NCI-H2196 (cell line): Measurements from ENCODE around the gene SPEG.

ENCODE experiments used
- DNase-seq: peaks from one replicate; lab custom pipeline; 2025; ENCODE audit not compliant: unreplicated experiment; lab: John Stamatoyannopoulos, UW

Gene SPEG

DNA sequence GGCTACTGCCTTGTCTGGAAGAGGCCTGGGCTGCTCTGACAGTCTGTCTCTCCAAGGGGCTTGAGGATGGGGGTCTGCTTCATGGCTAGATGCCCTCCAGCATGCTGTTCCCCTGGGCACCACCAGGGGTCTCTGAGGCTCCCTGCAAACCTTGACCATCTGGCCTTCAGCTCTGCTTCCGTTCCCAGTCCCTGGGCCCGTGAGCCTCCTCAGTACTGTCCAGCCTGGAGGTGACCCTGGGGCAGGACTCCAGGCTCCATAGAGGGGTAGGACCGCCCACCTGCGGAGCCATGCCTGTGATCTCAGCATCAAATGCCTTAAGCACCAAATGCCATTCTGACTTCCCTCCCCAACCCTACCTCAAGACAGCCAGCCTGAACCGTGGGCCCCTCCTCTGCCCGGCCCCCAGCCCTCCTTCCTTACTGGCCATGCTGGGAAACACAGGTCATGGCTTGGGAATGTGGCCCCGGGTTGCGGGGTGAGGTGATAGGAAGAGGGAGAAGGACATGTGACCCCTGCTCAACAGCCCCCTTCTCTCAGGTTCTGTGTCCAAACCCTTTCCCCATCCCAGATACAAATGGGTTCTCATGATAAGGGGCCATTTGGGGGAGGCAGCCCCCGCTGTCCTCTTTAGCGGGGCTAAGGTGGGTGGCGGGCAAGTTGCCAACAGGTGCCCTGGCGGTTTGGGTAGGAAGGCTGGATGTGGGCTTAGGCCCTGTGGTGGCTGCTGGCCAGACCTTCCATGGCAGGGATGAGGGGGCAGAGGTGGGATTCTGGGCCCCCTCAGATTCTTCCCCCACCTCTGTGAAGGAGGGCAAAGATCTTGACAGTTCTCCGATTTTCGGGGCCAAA is 25.0 kb downstream of the SPEG start:
- DNase-seq = peak; percentile 55

GRCh38 chr2:219460424-219460926 is 25.8 kb downstream of the SPEG start:
- DNase-seq = peak; percentile 22

- no peak for DNase-seq
These were observed 26.4 kb downstream of the SPEG start for GRCh38 chr2:219461047-219461514.

- DNase-seq = no peak
These were observed 27.0 kb downstream of the SPEG start for GRCh38 chr2:219461669-219462068.

DNA sequence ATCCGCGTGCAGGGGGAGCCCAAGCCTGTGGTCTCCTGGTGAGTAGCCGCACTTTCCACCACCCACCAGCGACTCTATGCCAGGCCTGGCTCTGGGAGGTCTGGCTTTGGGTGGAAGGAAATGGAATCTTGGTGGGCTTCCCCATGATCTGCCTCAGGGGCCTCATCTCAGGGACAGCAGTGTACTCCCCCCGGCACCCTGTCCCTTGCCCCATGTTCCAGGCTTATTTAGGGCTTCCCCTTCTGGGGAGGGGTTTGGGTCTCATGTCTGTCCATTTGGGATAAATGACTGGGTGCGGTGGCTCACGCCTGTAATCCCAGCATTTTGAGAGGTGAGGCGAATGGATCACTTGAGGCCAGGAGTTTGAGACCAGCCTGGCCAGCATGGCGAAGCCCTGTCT is 27.7 kb downstream of the SPEG start:
- no peak for DNase-seq

- DNase-seq = no peak
These were observed 29.8 kb downstream of the SPEG start for GRCh38 chr2:219464286-219465032.

DNA sequence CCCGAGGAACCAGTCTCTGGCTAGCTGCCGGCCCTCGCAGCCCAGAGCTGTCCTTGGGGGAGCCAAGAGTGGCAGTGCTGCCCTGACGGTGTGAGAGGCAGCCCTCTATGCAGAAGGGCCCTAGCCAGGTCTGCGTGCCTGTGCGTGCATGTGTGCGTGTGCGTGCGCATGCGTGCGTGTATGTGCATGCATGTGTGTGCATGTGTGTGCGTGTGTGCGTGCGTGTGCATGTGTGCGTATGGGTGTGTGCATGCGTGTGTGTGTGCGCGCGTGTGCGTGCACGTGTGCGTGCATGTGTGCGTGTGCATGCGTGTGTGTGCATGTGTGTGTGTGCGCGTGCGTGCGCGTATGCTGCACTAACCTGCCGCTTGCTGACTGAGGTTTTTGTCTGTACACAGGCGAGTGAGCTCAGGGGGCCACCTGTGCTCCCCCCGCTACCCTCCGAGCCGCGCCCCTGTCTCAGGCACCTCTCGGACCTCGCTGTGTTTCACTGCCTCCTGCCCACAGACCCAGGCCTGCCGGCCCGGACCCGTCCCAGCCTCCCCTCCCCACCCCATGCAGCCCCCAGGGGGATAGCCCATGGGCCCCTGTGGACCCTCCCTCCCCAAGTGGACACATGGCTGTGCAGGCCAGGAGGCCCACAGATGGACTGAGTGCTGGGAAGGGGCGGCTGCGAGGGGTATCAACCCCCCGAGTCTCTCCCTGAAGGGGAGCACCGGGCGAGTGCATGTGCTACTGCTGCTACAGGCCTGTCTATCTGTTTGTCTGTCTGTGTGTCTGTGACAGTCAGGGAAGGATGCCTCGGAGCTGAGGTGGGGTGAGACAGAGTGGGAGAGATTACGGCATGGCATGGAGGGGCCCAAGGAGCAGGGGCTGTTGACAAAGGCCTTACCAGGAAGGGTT is 31.3 kb downstream of the SPEG start:
- no peak for DNase-seq

DNA sequence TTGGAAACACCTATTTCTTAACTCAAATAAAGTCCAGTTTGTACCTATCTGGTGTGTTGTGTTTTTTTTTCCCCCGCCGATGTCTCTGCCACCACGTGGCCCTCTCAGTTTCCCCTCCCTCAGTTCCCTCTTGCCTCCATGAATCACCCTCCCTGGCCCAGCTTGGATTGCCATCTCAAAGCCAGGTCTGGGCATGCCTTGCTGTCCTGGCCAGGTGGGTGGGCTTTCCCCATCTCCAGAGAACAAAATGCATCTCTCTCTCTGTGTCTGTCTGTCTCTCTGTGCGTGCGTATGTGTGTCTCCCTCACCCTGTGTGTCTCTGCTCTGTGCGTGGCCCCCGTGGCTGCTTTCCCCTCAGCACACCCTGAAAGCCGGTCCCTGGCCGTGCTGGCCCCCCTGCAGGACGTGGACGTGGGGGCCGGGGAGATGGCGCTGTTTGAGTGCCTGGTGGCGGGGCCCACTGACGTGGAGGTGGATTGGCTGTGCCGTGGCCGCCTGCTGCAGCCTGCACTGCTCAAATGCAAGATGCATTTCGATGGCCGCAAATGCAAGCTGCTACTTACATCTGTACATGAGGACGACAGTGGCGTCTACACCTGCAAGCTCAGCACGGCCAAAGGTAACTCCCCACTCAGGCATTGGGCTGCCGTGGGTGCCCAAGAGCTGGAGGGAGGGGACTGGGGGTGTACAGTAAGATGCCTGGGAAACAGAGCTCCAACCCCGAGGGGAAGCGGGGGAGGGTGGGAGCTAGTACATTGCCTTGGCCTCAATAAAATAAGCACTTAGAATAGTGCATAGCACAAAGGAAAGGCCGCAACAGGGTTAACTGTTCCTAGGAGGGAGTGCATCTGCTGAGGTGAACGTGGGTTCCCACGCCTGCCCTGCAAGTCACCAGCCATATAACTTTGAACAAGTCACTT is 32.4 kb downstream of the SPEG start:
- DNase-seq = no peak

DNA sequence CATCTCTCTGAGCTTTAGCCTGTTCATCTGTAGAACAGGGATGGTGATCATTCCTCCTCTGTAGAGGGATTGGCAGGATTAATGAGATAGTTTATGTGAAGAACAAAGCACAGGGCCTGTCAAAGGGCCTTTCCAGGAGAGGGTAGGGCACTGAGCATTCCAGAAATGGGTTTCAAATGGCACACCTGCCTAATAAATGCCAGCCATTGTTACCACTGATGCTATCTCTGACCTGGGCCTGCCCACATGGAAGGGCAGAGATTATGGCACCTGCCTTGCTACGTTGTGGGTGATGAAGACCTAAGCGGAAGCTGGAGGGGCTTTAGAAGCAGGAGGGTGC is 33.1 kb downstream of the SPEG start:
- DNase-seq = peak; percentile 73

DNA sequence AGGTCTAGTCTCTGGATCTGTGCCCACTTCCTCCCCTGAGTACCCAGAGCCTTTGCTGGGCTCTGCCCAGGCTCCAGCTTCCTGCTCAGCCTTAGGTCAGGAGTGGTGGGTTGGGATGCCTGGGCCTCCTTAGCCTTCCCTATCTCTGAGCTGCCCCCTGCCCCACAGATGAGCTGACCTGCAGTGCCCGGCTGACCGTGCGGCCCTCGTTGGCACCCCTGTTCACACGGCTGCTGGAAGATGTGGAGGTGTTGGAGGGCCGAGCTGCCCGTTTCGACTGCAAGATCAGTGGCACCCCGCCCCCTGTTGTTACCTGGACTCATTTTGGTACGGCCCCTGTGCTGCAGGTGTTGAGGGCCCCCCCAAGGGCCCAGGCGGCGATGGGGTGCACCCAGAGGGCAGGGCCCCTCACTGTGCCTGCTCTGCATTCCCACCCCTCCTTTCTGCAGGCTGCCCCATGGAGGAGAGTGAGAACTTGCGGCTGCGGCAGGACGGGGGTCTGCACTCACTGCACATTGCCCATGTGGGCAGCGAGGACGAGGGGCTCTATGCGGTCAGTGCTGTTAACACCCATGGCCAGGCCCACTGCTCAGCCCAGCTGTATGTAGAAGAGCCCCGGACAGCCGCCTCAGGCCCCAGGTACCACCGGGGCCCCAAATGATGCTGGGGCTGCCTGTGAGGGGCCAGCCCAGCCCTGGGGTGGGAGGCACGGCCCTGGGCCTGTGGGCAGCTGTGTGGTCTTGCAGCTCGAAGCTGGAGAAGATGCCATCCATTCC is 34.0 kb downstream of the SPEG start:
- peak; percentile 46 for DNase-seq

DNA sequence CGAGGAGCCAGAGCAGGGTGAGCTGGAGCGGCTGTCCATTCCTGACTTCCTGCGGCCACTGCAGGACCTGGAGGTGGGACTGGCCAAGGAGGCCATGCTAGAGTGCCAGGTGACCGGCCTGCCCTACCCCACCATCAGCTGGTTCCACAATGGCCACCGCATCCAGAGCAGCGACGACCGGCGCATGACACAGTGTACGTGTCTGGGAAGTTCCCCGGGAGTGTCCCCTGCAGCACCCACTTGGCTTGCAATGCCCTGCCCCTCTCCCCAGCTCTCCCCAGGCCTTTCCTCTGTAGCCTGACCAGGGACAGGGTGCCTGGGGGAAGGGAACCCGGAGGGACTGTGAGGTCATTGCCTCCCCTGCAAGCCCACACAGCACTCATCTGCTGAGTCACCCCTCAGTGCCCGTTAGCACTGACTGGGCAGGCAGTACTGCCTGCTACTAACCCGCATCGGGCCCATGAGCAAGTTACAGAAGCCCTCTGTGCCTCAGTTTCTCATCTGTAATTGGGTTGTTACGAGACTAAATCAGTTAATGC is 34.6 kb downstream of the SPEG start:
- DNase-seq = no peak

- DNase-seq = no peak
These were observed 35.8 kb downstream of the SPEG start for GRCh38 chr2:219470429-219470828.

DNA sequence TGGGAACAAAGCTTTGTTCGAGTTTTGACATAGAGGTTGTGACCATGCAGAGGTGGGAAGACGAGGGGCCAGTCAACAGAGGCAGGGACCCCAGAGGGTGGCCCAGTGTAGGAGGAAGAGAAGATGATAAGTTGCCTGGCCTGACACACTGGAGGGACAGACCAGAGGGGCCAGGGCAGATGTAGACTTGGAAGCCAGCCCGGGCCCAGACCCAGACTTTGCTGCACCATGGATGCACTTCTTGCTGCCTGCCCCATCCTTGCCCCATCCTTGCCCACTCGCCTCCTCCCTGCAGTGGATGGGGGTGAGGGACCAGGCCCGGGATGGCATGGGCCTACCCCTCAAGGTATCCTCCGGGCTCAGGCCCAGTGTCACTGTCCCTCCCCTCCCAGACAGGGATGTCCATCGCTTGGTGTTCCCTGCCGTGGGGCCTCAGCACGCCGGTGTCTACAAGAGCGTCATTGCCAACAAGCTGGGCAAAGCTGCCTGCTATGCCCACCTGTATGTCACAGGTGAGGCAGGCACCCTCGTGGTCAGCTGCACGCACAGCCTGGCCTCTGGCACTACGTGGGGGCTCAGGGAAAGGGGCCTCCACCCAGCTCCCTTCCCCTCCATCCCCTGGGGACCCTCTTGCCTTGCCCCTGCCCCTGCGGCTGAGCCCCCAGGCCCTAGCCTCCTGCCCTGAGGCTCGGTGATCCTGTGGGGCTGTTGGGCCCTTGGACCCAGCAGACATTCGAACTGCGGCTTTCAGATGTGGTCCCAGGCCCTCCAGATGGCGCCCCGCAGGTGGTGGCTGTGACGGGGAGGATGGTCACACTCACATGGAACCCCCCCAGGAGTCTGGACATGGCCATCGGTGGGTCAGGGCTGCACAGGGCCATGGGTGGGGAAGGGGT is 37.1 kb downstream of the SPEG start:
- DNase-seq = no peak

DNA sequence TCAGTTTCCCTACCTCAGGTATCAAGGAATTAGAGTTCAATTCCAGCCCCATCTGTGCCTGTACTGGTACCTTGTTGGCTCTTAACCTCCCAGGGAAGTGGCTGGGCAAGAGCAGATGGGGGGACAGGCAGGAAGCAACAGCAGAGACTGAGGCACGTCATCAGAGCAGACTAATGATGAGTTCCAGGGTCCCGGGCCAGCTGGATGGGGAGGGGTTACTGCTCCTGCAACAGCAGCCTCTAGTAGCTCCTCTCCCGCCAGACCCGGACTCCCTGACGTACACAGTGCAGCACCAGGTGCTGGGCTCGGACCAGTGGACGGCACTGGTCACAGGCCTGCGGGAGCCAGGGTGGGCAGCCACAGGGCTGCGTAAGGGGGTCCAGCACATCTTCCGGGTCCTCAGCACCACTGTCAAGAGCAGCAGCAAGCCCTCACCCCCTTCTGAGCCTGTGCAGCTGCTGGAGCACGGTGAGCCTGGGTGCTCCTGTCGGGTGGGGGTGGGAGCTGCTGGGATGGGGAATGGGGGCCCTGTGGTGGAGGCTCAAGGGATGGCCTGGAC is 38.1 kb downstream of the SPEG start:
- DNase-seq = no peak

GRCh38 chr2:219473511-219473910 is 38.9 kb downstream of the SPEG start:
- no peak for DNase-seq

GRCh38 chr2:219474285-219475060 is 39.8 kb downstream of the SPEG start:
- no peak for DNase-seq

DNA sequence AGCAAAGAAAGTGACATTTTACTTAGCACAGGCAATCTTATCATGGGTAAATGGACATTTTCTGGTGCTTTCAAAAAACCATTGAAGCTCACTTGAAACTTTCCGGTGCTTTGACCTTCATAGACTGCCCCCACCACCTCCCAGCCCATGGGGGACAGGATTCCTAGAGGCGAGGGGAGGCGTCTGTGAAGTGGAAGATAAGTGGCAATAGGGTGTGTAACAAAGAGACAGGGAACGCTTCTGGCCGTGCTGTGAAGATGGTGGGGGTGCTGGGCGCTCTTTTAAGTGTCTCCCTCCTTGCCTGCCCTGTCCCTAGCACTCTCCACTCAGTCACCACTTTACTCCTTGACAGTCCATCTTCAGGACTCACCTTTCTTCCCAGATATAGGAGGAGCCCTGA is 40.6 kb downstream of the SPEG start:
- no peak for DNase-seq
